Osteoblast (primary cell): ENCODE data around the gene SLC26A2. TPM values are rescaled to one million over a fixed set of nuclear protein-coding genes. Genes with fewer than 3 reads are reported as not detected.
A peak's percentile ranks its signal among the peaks of the same experiment; 100 is the strongest.

Experiments used
- DNase-seq: peaks from one replicate; pipeline ENCODE4 v3.0.0; 2011; ENCODE audit warnings: low spot score, mixed read lengths; ENCODE audit not compliant: insufficient read length; ENCODE audit errors: missing footprints
- H2AFZ ChIP-seq: 2 replicates; pipeline ENCODE4 v1.6.0; 2011; ENCODE audit warnings: mild to moderate bottlenecking, low read length
- H3K27ac ChIP-seq: 2 replicates; pipeline ENCODE4 v1.5.1; 2011; ENCODE audit warnings: mild to moderate bottlenecking, low read depth, low read length, moderate library complexity
- H3K27me3 ChIP-seq: 2 replicates; pipeline ENCODE4 v1.6.0; 2012; ENCODE audit warnings: mild to moderate bottlenecking, control low read depth, inconsistent platforms, low read length, moderate library complexity; ENCODE audit not compliant: insufficient read depth
- H3K36me3 ChIP-seq: 2 replicates; pipeline ENCODE4 v1.5.1; 2011; ENCODE audit warnings: mild to moderate bottlenecking, low read length, control low read depth, moderate library complexity; ENCODE audit not compliant: insufficient read depth
- H3K4me1 ChIP-seq: 2 replicates; pipeline ENCODE4 v1.5.1; 2011; ENCODE audit warnings: mild to moderate bottlenecking, low read length, control low read depth, moderate library complexity; ENCODE audit not compliant: insufficient read depth
- H3K4me2 ChIP-seq: 2 replicates; pipeline ENCODE4 v1.6.0; 2011; ENCODE audit warnings: mild to moderate bottlenecking, low read length; ENCODE audit not compliant: insufficient read depth
- H3K4me3 ChIP-seq: fragments of 200-600 bp; sonication (generic); 3 replicates; pipeline ENCODE4 v1.5.1; 2012; ENCODE audit warnings: mild to moderate bottlenecking, low read length, inconsistent platforms; ENCODE audit not compliant: insufficient read depth
- H3K79me2 ChIP-seq: 2 replicates; pipeline ENCODE4 v1.6.0; 2012; ENCODE audit warnings: mild to moderate bottlenecking, low read length, control low read depth, inconsistent platforms; ENCODE audit not compliant: insufficient read depth
- H3K9me3 ChIP-seq: 2 replicates; pipeline ENCODE4 v1.5.1; 2011; ENCODE audit warnings: low read depth, low read length, control low read depth
- H4K20me1 ChIP-seq: 2 replicates; pipeline ENCODE4 v1.6.0; 2012; ENCODE audit warnings: mild to moderate bottlenecking, low read length, control low read depth; ENCODE audit not compliant: insufficient read depth
- CTCF ChIP-seq: IDR thresholded peaks from 2 replicates; pipeline ENCODE4 v1.5.1; 2011; ENCODE audit warnings: mild to moderate bottlenecking, low read depth, low read length, moderate library complexity; ENCODE audit errors: extremely low read depth
- total RNA-seq: library from RNA; depleted of rRNA; stranded (reverse); fragments of >200 nt; gene quantifications from 2 replicates; pipeline ENCODE4 v1.2.3, GENCODE V29; 2012

SLC26A2 gene
- total RNA-seq, 1 donor = 22.1 TPM

GRCh38 chr5:150006318-150006717, 45.8 kb downstream of the SLC26A2 start:
- Histone ChIP-seq H3K27ac (no peak overlapping the region), H3K4me1 (peaks cover 27% of the 10 kb centered on the region), H3K27me3 (no peaks in the 10 kb centered on the region), H3K79me2 (peaks cover 99% of the 10 kb centered on the region), H3K4me2 (no peak overlapping the region), H2AFZ (no peak overlapping the region), H3K9me3 (no peaks in the 10 kb centered on the region), H3K4me3 (no peak overlapping the region), H4K20me1 (peaks cover 35% of the 10 kb centered on the region), H3K36me3 (peaks cover 59% of the 10 kb centered on the region)
- no peak for DNase-seq
- no peak for TF ChIP-seq CTCF

- no peak for DNase-seq
- Histone ChIP-seq H3K79me2 (peaks cover 97% of the 10 kb centered on the region), H3K9me3 (no peaks in the 10 kb centered on the region), H3K4me3 (no peak overlapping the region), H4K20me1 (peaks cover 34% of the 10 kb centered on the region), H3K4me1 (peaks cover 21% of the 10 kb centered on the region), H3K4me2 (no peak overlapping the region), H3K36me3 (peaks cover 64% of the 10 kb centered on the region), H3K27me3 (no peaks in the 10 kb centered on the region), H3K27ac (no peak overlapping the region), H2AFZ (no peak overlapping the region)
- TF ChIP-seq CTCF = no peak
These were observed 46.5 kb downstream of the SLC26A2 start for GRCh38 chr5:150007050-150007449.

- peaks cover 11% of the 10 kb centered on the region for H3K4me1 ChIP-seq
- H3K36me3 ChIP-seq = peaks cover 86% of the 10 kb centered on the region
- no peak overlapping the region for H3K4me2 ChIP-seq
- H4K20me1 ChIP-seq = peaks cover 22% of the 10 kb centered on the region
- TF ChIP-seq CTCF = no peak
- peaks cover 97% of the 10 kb centered on the region for H3K79me2 ChIP-seq
- no peaks in the 10 kb centered on the region for H3K27me3 ChIP-seq
- DNase-seq = no peak
- no peak overlapping the region for H2AFZ ChIP-seq
- H3K27ac ChIP-seq = peak overlapping the region; percentile 8
- H3K9me3 ChIP-seq = no peaks in the 10 kb centered on the region
- no peak overlapping the region for H3K4me3 ChIP-seq
These were observed 49.3 kb downstream of the SLC26A2 start for GRCh38 chr5:150009671-150010387.

- no peak for DNase-seq
- Histone ChIP-seq H2AFZ (no peak overlapping the region), H3K79me2 (peaks cover 87% of the 10 kb centered on the region), H3K4me2 (no peak overlapping the region), H3K4me3 (no peak overlapping the region), H4K20me1 (peaks cover 30% of the 10 kb centered on the region), H3K9me3 (no peaks in the 10 kb centered on the region), H3K27me3 (no peaks in the 10 kb centered on the region), H3K4me1 (peaks cover 23% of the 10 kb centered on the region), H3K27ac (no peak overlapping the region), H3K36me3 (peaks cover 80% of the 10 kb centered on the region)
- TF ChIP-seq CTCF = no peak
These were observed 53.4 kb downstream of the SLC26A2 start for GRCh38 chr5:150013931-150014330.
